Skeletal muscle satellite cell (primary cell): ENCODE results near the gene MSH3.

Experiments
- H3K27me3 ChIP-seq: 2 replicates; pipeline ENCODE4 v1.7.0; 2013; ENCODE audit warnings: low read length; ENCODE audit not compliant: control insufficient read depth, insufficient read depth
- H3K36me3 ChIP-seq: 2 replicates; pipeline ENCODE4 v1.7.0; 2013; ENCODE audit warnings: mild to moderate bottlenecking, control low read depth, low read length; ENCODE audit not compliant: insufficient read depth
- H3K4me1 ChIP-seq: 2 replicates; pipeline ENCODE4 v1.7.0; 2013; ENCODE audit warnings: low read length; ENCODE audit not compliant: control insufficient read depth, insufficient read depth
- H3K4me2 ChIP-seq: 2 replicates; pipeline ENCODE4 v1.7.0; 2013; ENCODE audit warnings: mild to moderate bottlenecking, low read length
- H3K4me3 ChIP-seq: 2 replicates; pipeline ENCODE4 v1.7.0; 2013; ENCODE audit warnings: low read length
- H3K9ac ChIP-seq: 2 replicates; pipeline ENCODE4 v1.7.0; 2013; ENCODE audit warnings: mild to moderate bottlenecking, low read depth, low read length, moderate library complexity
- H3K9me3 ChIP-seq: replicated peaks from 2 replicates; pipeline ENCODE4 v1.7.0; 2013; ENCODE audit warnings: mild to moderate bottlenecking, control low read depth, low read length

MSH3 gene

GRCh38 chr5:80695666-80696065 lies 41.2 kb downstream of the MSH3 start:
- H3K36me3 ChIP-seq = no peaks in the 10 kb centered on the region
- no peaks in the 10 kb centered on the region for H3K4me1 ChIP-seq
- H3K9ac ChIP-seq = no peak overlapping the region
- no peak overlapping the region for H3K4me3 ChIP-seq
- no peak overlapping the region for H3K4me2 ChIP-seq
- H3K27me3 ChIP-seq = no peaks in the 10 kb centered on the region
- H3K9me3 ChIP-seq = no peaks in the 10 kb centered on the region

GRCh38 chr5:80696450-80696849 lies 42.0 kb downstream of the MSH3 start:
- no peak overlapping the region for H3K4me3 ChIP-seq
- H3K27me3 ChIP-seq = no peaks in the 10 kb centered on the region
- H3K9ac ChIP-seq = no peak overlapping the region
- no peaks in the 10 kb centered on the region for H3K9me3 ChIP-seq
- H3K4me2 ChIP-seq = no peak overlapping the region
- no peaks in the 10 kb centered on the region for H3K4me1 ChIP-seq
- H3K36me3 ChIP-seq = no peaks in the 10 kb centered on the region

- Histone ChIP-seq H3K9me3 (no peaks in the 10 kb centered on the region), H3K4me1 (no peaks in the 10 kb centered on the region), H3K4me2 (no peak overlapping the region), H3K4me3 (no peak overlapping the region), H3K27me3 (no peaks in the 10 kb centered on the region), H3K9ac (no peak overlapping the region), H3K36me3 (no peaks in the 10 kb centered on the region)
Observed at GRCh38 chr5:80697100-80697499, 42.6 kb downstream of the MSH3 start.

GRCh38 chr5:80698369-80698768 lies 43.9 kb downstream of the MSH3 start:
- Histone ChIP-seq H3K9ac (no peak overlapping the region), H3K4me3 (no peak overlapping the region), H3K9me3 (no peaks in the 10 kb centered on the region), H3K27me3 (no peaks in the 10 kb centered on the region), H3K36me3 (no peaks in the 10 kb centered on the region), H3K4me1 (no peaks in the 10 kb centered on the region), H3K4me2 (no peak overlapping the region)

DNA sequence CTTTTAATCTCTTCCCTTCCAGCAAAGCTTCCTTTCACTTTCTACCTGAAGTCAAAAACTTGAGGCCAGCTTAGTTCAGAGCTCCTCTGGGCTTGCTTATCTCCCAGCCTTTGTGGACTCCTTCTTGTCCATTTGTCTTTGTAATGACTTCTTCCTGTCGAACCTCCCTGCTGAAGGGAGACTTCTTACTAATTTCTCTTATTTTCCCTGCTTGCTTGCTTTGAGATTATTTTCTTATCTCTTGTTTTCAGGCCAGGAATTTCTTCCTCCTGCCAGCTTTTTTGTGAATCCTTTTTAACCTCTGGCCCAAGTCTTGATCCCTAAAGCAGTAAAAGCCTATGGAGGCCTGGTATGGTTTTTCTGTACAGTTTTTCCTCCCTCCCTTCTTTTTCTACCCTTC lies 47.1 kb downstream of the MSH3 start:
- no peak overlapping the region for H3K4me2 ChIP-seq
- H3K27me3 ChIP-seq = no peaks in the 10 kb centered on the region
- H3K9me3 ChIP-seq = no peaks in the 10 kb centered on the region
- H3K4me3 ChIP-seq = no peak overlapping the region
- H3K9ac ChIP-seq = no peak overlapping the region
- no peaks in the 10 kb centered on the region for H3K4me1 ChIP-seq
- H3K36me3 ChIP-seq = no peaks in the 10 kb centered on the region

GRCh38 chr5:80703291-80703690 lies 48.8 kb downstream of the MSH3 start:
- Histone ChIP-seq H3K36me3 (peaks cover 4% of the 10 kb centered on the region), H3K9me3 (no peaks in the 10 kb centered on the region), H3K4me2 (no peak overlapping the region), H3K4me3 (no peak overlapping the region), H3K4me1 (no peaks in the 10 kb centered on the region), H3K9ac (no peak overlapping the region), H3K27me3 (no peaks in the 10 kb centered on the region)

DNA sequence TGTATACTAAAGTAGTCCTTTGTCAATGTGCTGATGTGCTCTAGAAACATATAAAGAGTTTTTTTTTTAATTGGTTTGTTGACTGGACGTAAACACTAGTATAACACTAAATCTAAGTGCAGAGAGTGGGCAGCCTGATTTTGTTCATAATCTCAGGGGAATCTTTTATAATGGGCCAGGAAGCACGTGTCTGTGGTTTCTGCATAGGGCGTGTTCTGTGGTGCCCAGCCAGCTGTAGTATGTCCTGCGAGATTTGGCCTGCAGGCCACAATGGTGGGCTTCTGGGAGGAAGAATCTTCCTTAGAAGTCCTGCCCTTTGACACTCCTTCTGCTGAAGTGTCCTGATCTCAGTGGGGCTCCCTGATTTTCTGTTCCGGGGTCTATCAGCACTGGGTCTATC lies 49.3 kb downstream of the MSH3 start:
- Histone ChIP-seq H3K4me2 (no peak overlapping the region), H3K4me1 (no peaks in the 10 kb centered on the region), H3K27me3 (no peaks in the 10 kb centered on the region), H3K9ac (no peak overlapping the region), H3K36me3 (peaks cover 4% of the 10 kb centered on the region), H3K9me3 (no peaks in the 10 kb centered on the region), H3K4me3 (no peak overlapping the region)

DNA sequence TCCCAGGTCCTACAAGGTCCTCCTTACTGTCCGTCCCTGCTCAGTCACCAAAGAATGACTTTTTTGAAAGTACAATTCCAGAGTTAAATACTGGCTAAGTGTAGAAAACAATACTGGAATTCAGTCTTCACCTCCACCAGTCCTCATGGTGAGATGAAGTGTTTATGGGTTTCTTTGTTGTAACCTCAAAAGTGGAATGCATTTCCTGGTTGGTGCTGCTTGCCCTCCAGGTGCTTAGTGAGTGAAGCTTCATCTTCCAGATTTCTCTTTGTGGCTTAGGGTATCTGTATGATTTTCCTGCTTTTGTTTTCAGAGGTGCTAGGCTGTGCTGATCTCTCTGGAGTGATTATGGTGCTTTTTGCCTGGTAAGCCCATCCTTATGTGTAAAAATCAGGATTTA lies 49.8 kb downstream of the MSH3 start:
- peaks cover 4% of the 10 kb centered on the region for H3K36me3 ChIP-seq
- no peaks in the 10 kb centered on the region for H3K27me3 ChIP-seq
- H3K9ac ChIP-seq = no peak overlapping the region
- no peak overlapping the region for H3K4me3 ChIP-seq
- no peaks in the 10 kb centered on the region for H3K4me1 ChIP-seq
- no peaks in the 10 kb centered on the region for H3K9me3 ChIP-seq
- no peak overlapping the region for H3K4me2 ChIP-seq

- Histone ChIP-seq H3K9me3 (no peaks in the 10 kb centered on the region), H3K9ac (no peak overlapping the region), H3K4me2 (no peak overlapping the region), H3K4me1 (no peaks in the 10 kb centered on the region), H3K4me3 (no peak overlapping the region), H3K27me3 (no peaks in the 10 kb centered on the region), H3K36me3 (peaks cover 4% of the 10 kb centered on the region)
Observed at GRCh38 chr5:80705216-80705769, 50.8 kb downstream of the MSH3 start.

GRCh38 chr5:80705801-80706200 lies 51.3 kb downstream of the MSH3 start:
- Histone ChIP-seq H3K9ac (no peak overlapping the region), H3K9me3 (no peaks in the 10 kb centered on the region), H3K4me2 (no peak overlapping the region), H3K4me1 (no peaks in the 10 kb centered on the region), H3K4me3 (no peak overlapping the region), H3K36me3 (peaks cover 4% of the 10 kb centered on the region), H3K27me3 (no peaks in the 10 kb centered on the region)

DNA sequence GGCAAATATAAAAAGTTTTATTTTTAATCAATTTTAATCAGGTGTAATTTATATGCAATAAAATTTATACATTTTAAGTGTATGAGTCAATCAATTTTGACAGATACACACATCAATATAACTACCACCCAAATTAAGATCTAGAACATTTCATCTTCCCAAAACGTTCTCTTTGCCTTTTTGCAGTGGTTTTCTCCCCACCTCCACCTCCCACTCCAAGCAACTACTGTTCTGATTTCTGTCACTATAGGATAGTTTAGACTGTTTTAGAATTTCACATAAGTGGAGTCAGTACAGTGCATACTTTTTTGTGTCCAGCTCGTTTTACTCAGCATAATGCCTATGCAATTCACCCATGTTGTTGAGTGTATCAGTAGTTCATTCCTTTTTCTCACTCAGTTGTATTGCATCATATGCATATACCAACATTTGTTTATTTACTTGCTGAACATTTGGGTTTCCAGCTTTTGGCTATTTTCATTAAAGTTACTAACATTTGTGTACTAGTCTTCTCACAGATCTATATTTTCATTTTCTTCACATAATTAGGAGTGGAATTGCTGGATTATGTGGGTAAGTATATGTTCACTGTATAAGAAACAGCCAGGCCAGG lies 52.5 kb downstream of the MSH3 start:
- Histone ChIP-seq H3K4me2 (no peak overlapping the region), H3K36me3 (peaks cover 4% of the 10 kb centered on the region), H3K4me3 (no peak overlapping the region), H3K4me1 (no peaks in the 10 kb centered on the region), H3K9ac (no peak overlapping the region), H3K9me3 (no peaks in the 10 kb centered on the region), H3K27me3 (no peaks in the 10 kb centered on the region)

DNA sequence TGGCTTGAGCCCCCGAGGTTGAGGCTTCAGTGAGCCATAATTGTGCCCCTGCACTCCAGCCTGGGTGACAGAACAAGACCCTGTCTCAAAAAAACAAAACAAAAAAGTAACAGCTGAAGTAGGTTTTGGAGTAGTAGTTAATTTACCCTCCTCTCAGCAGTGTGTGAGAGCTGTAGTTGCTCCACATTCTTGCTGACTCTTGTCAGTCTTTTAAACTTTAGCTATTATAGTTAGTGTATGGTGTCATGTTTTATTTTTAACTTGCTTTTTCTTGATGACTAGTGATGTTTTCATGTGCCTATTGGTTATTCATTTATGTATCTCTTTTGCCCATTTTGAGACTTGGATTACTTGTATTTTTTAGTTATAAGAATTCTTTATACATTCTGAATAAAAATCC lies 53.2 kb downstream of the MSH3 start:
- Histone ChIP-seq H3K9ac (no peak overlapping the region), H3K4me1 (no peaks in the 10 kb centered on the region), H3K27me3 (no peaks in the 10 kb centered on the region), H3K36me3 (peaks cover 4% of the 10 kb centered on the region), H3K4me2 (no peak overlapping the region), H3K9me3 (no peaks in the 10 kb centered on the region), H3K4me3 (no peak overlapping the region)
